Measurements from ENCODE around the gene RACGAP1.

The RACGAP1 gene

GRCh38 chr12:49967042-49967776 is 58.1 kb downstream of the RACGAP1 start:
- peak; percentile 96 for DNase-seq

GRCh38 chr12:49966511-49967041 is 58.7 kb downstream of the RACGAP1 start:
- no peak for DNase-seq

GRCh38 chr12:49965836-49966235 is 59.5 kb downstream of the RACGAP1 start:
- DNase-seq, result no peak

GRCh38 chr12:49964849-49965624 is 60.3 kb downstream of the RACGAP1 start:
- no peak for DNase-seq

- DNase-seq, result no peak
These were observed 61.1 kb downstream of the RACGAP1 start for GRCh38 chr12:49963976-49964815.

GRCh38 chr12:49962861-49963765 is 62.2 kb downstream of the RACGAP1 start:
- no peak for DNase-seq

GRCh38 chr12:49961993-49962764 is 63.1 kb downstream of the RACGAP1 start:
- DNase-seq, result no peak

GRCh38 chr12:49961111-49961922 is 64.0 kb downstream of the RACGAP1 start, which contains the start of gene AQP5:
TSS of gene AQP5 (plus strand) at chr12:49961872. CDS start at chr12:49962018, 146 bp downstream.
- no peak for DNase-seq

- no peak for DNase-seq
These were observed 64.7 kb downstream of the RACGAP1 start for GRCh38 chr12:49960474-49961110.

GRCh38 chr12:49959685-49960473 is 65.4 kb downstream of the RACGAP1 start:
- no peak for DNase-seq

- DNase-seq, result no peak
These were observed 67.7 kb downstream of the RACGAP1 start for GRCh38 chr12:49957570-49957967.

- DNase-seq, result no peak
These were observed 68.4 kb downstream of the RACGAP1 start for GRCh38 chr12:49956663-49957569.

- no peak for DNase-seq
These were observed 69.2 kb downstream of the RACGAP1 start for GRCh38 chr12:49955899-49956662.

GRCh38 chr12:49954863-49955830 is 70.1 kb downstream of the RACGAP1 start:
- DNase-seq, result no peak

All from stimulated activated CD4-positive, alpha-beta T cell treated with anti-CD3 and anti-CD28 coated beads, Interleukin-15, amount 100 ng/mL, for 24 hours (primary cell).